Mammary epithelial cell (primary cell): ENCODE data around the gene CATSPER1.

Experiments
- EZH2 ChIP-seq: IDR thresholded peaks from 2 replicates; pipeline ENCODE4 v1.6.1; 2012; ENCODE audit warnings: low read length, inconsistent platforms, borderline replicate concordance
- TF ChIP-seq, protein P1 (sequence below), 2 donors: IDR thresholded peaks in 1 of 2; conservative IDR thresholded peaks in 1 of 2; 2 replicates each; pipeline ENCODE4 v1.5.1; 2011 to 2012; ENCODE audit warnings: inconsistent platforms in 2 of 2, low read length in 2 of 2, mild to moderate bottlenecking in 2 of 2, control low read depth in 1 of 2, low read depth in 1 of 2; ENCODE audit not compliant: insufficient read depth in 1 of 2; ENCODE audit errors: extremely low read depth in 1 of 2

DNA sequence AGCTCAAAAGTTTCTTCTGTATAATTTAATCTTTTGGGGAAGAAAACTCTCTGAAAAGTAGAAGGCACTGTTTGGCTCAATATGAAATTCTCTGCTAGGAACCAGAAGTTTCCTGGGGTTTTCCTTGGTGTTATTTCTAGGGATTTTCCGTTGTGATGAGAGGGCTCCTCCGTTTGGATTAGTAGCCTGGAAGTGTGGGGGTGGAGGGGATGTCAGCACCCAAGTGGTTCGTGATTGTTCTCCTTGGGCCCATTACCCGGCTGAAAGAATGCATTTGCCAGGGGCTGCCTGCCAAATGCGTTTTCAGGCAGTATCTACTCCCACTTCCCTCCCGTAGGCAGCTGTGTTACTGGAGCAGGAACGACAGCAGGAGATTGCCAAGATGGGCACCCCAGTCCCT, 30.2 kb upstream of the CATSPER1 start:
- TF ChIP-seq, protein P1, sequence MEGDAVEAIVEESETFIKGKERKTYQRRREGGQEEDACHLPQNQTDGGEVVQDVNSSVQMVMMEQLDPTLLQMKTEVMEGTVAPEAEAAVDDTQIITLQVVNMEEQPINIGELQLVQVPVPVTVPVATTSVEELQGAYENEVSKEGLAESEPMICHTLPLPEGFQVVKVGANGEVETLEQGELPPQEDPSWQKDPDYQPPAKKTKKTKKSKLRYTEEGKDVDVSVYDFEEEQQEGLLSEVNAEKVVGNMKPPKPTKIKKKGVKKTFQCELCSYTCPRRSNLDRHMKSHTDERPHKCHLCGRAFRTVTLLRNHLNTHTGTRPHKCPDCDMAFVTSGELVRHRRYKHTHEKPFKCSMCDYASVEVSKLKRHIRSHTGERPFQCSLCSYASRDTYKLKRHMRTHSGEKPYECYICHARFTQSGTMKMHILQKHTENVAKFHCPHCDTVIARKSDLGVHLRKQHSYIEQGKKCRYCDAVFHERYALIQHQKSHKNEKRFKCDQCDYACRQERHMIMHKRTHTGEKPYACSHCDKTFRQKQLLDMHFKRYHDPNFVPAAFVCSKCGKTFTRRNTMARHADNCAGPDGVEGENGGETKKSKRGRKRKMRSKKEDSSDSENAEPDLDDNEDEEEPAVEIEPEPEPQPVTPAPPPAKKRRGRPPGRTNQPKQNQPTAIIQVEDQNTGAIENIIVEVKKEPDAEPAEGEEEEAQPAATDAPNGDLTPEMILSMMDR (conservative IDR thresholded peaks at IDR 0.05 in 1 of 2, IDR thresholded peaks at IDR 0.05 in 1 of 2; ENCODE audit: extremely low read depth in 1 of 2, insufficient read depth in 1 of 2, low read depth in 1 of 2, low read length in 2 of 2) = no peak
- no peak for TF ChIP-seq EZH2
